Omental fat pad (tissue), 4 donors: ENCODE data around the gene OOSP4A. TPM values are rescaled to one million over a fixed set of nuclear protein-coding genes. Genes with fewer than 3 reads are reported as not detected.

Experiments used
- ATAC-seq: fragments of 150-250 bp; one replicate; pipeline ENCODE4 v1.9.1; 2016; ENCODE audit warnings: mild to moderate bottlenecking, moderate library complexity; ENCODE audit not compliant: low FRiP score
- DNase-seq: peaks from one replicate; pipeline ENCODE4 v3.0.0-alpha.2; 2019; ENCODE audit warnings: low spot score
- CTCF ChIP-seq, 3 donors: fragments of 450-650 bp; IDR thresholded peaks; one replicate each; pipeline ENCODE4 v1.5.1; 2016 to 2017; ENCODE audit warnings: antibody characterized with exemption in 3 of 3, mild to moderate bottlenecking in 3 of 3, moderate library complexity in 2 of 3
- total RNA-seq, 4 donors: library from RNA; depleted of rRNA; stranded (reverse); fragments of >200 nt; gene quantifications; one replicate each; pipeline ENCODE4 v1.1.0, GENCODE V29; 2016

OOSP4A gene
- total RNA-seq, 4 donors from 2014 or later: not detected

GRCh38 chr11:59992425-59992824, 28.6 kb downstream of the OOSP4A start:
- TF ChIP-seq CTCF (IDR thresholded peaks at IDR 0.05): no peak
- no peak for DNase-seq
- ATAC-seq: no peak

- no peak for TF ChIP-seq CTCF (IDR thresholded peaks at IDR 0.05)
- no peak for ATAC-seq
- DNase-seq: no peak
These were observed 34.0 kb downstream of the OOSP4A start for GRCh38 chr11:59997800-59998199.

- DNase-seq (no peak), ATAC-seq (no peak)
- no peak for TF ChIP-seq CTCF (IDR thresholded peaks at IDR 0.05)
These were observed 35.9 kb downstream of the OOSP4A start for GRCh38 chr11:59999691-60000090.

GRCh38 chr11:60003729-60004128, 39.9 kb downstream of the OOSP4A start:
- no peak for DNase-seq
- ATAC-seq: no peak
- TF ChIP-seq CTCF (IDR thresholded peaks at IDR 0.05): no peak

- ATAC-seq: no peak
- no peak for DNase-seq
- no peak for TF ChIP-seq CTCF (IDR thresholded peaks at IDR 0.05)
These were observed 41.5 kb downstream of the OOSP4A start for GRCh38 chr11:60005360-60005759.

GRCh38 chr11:60016881-60017280, 53.0 kb downstream of the OOSP4A start, which contains the start of gene OOSP4B:
OOSP4B (plus strand) TSS chr11:60017181.
- TF ChIP-seq CTCF (IDR thresholded peaks at IDR 0.05): no peak
- no peak for DNase-seq
- ATAC-seq: no peak

- ATAC-seq: no peak
These were observed 54.2 kb downstream of the OOSP4A start for GRCh38 chr11:60018058-60018457.

More at GRCh38 chr11:60018058-60018457, 54.2 kb downstream of the OOSP4A start:
- no peak for DNase-seq
- TF ChIP-seq CTCF (IDR thresholded peaks at IDR 0.05): no peak

Other genes starting within 250 kb of the OOSP4A start
- 10 to 100 TPM; 19.9 to 37.4 (median 31.9) TPM for gene STX3, start 208.7 kb upstream of the OOSP4A start, total RNA-seq
- 10 to 100 TPM; 28.1 to 50.9 (median 38.3) TPM for gene MRPL16, start 153.3 kb upstream of the OOSP4A start, total RNA-seq
- gene CBLIF, start 118.5 kb upstream of the OOSP4A start, total RNA-seq: not detected
- not detected for gene TCN1, start 97.5 kb upstream of the OOSP4A start, total RNA-seq
- gene OOSP3, start 85.3 kb upstream of the OOSP4A start, total RNA-seq: not detected
- gene OOSP1, start 25.6 kb upstream of the OOSP4A start, total RNA-seq: not detected
- not detected for gene OOSP4B, start 53.1 kb downstream of the OOSP4A start, total RNA-seq
- gene OOSP2, start 76.4 kb downstream of the OOSP4A start, total RNA-seq: not detected
- not detected for gene MS4A3, start 92.6 kb downstream of the OOSP4A start, total RNA-seq
- 1 to 10 TPM in 3 of 4 donors, under 1 TPM in 1; 0.31 to 2.5 (median 1.3) TPM for gene MS4A2, start 124.6 kb downstream of the OOSP4A start, total RNA-seq
- 100 to 1,000 TPM; 167 to 239 (median 219) TPM for gene MS4A6A, start 219.1 kb downstream of the OOSP4A start, total RNA-seq